Neural cell (in vitro differentiated cells): Measurements from ENCODE around the gene CNTNAP2.

Experiments used
- EP300 ChIP-seq: fragments of 450-650 bp; conservative IDR thresholded peaks from 2 replicates; pipeline ENCODE4 v1.6.1; 2014; ENCODE audit warnings: antibody characterized with exemption, mild to moderate bottlenecking, moderate library complexity; ENCODE audit not compliant: poor library complexity, severe bottlenecking
- EZH2 ChIP-seq: fragments of 200-600, 300-800 bp; shearing (Covaris generic), sonication (generic); IDR thresholded peaks from 2 replicates; pipeline ENCODE4 v1.6.1; 2014; ENCODE audit warnings: antibody characterized with exemption, low read length, borderline replicate concordance, mild to moderate bottlenecking; ENCODE audit not compliant: insufficient read depth, poor library complexity, severe bottlenecking
- POLR2AphosphoS5 ChIP-seq: IDR thresholded peaks from 2 replicates; pipeline ENCODE4 v1.6.1; 2012
- RAD21 ChIP-seq: fragments of 450-650 bp; conservative IDR thresholded peaks from 2 replicates; pipeline ENCODE4 v1.6.1; 2014; ENCODE audit warnings: antibody characterized with exemption, mild to moderate bottlenecking, moderate library complexity
- SMC3 ChIP-seq: fragments of 450-650 bp; conservative IDR thresholded peaks from 2 replicates; pipeline ENCODE4 v1.6.1; 2014; ENCODE audit warnings: antibody characterized with exemption, mild to moderate bottlenecking, moderate library complexity; ENCODE audit not compliant: poor library complexity
- TAF1 ChIP-seq: IDR thresholded peaks from 2 replicates; pipeline ENCODE4 v1.6.1; 2012; ENCODE audit warnings: low read depth
- TF ChIP-seq, protein P1 (sequence below): fragments of 450-650 bp; IDR thresholded peaks from 2 replicates; pipeline ENCODE4 v1.5.1; 2014; ENCODE audit warnings: antibody characterized with exemption, mild to moderate bottlenecking, moderate library complexity; ENCODE audit not compliant: poor library complexity, severe bottlenecking
- TF ChIP-seq, protein P2 (sequence below): IDR thresholded peaks from 2 replicates; pipeline ENCODE4 v1.6.1; 2012; ENCODE audit warnings: borderline replicate concordance

DNA sequence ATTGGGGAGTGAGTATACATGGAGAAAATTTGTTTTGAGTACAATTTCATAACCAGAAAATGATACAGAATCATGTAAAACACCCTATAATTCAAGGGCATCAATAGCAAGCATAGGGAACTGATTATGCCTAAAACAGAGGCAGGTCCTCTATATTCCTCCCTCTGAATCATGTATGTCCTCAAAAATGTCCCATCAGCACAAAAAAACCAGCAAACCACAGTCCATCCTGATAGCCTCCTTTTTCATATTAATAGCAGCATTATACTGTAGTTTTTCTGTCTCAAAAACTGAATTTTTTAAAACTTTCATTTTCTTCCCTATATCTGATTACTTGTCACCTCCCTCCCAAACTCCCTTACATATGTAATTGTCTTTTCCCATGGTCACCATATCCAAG is 1057.3 kb downstream of the CNTNAP2 start:
- TF ChIP-seq EP300 (no peak), POLR2AphosphoS5 (no peak), TAF1 (no peak), RAD21 (no peak), EZH2 (no peak), SMC3 (no peak)
- TF ChIP-seq, protein P1, sequence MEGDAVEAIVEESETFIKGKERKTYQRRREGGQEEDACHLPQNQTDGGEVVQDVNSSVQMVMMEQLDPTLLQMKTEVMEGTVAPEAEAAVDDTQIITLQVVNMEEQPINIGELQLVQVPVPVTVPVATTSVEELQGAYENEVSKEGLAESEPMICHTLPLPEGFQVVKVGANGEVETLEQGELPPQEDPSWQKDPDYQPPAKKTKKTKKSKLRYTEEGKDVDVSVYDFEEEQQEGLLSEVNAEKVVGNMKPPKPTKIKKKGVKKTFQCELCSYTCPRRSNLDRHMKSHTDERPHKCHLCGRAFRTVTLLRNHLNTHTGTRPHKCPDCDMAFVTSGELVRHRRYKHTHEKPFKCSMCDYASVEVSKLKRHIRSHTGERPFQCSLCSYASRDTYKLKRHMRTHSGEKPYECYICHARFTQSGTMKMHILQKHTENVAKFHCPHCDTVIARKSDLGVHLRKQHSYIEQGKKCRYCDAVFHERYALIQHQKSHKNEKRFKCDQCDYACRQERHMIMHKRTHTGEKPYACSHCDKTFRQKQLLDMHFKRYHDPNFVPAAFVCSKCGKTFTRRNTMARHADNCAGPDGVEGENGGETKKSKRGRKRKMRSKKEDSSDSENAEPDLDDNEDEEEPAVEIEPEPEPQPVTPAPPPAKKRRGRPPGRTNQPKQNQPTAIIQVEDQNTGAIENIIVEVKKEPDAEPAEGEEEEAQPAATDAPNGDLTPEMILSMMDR, result no peak
- TF ChIP-seq, protein P2, sequence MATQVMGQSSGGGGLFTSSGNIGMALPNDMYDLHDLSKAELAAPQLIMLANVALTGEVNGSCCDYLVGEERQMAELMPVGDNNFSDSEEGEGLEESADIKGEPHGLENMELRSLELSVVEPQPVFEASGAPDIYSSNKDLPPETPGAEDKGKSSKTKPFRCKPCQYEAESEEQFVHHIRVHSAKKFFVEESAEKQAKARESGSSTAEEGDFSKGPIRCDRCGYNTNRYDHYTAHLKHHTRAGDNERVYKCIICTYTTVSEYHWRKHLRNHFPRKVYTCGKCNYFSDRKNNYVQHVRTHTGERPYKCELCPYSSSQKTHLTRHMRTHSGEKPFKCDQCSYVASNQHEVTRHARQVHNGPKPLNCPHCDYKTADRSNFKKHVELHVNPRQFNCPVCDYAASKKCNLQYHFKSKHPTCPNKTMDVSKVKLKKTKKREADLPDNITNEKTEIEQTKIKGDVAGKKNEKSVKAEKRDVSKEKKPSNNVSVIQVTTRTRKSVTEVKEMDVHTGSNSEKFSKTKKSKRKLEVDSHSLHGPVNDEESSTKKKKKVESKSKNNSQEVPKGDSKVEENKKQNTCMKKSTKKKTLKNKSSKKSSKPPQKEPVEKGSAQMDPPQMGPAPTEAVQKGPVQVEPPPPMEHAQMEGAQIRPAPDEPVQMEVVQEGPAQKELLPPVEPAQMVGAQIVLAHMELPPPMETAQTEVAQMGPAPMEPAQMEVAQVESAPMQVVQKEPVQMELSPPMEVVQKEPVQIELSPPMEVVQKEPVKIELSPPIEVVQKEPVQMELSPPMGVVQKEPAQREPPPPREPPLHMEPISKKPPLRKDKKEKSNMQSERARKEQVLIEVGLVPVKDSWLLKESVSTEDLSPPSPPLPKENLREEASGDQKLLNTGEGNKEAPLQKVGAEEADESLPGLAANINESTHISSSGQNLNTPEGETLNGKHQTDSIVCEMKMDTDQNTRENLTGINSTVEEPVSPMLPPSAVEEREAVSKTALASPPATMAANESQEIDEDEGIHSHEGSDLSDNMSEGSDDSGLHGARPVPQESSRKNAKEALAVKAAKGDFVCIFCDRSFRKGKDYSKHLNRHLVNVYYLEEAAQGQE, result no peak
